ENCODE data around the gene PATJ. TPM values are rescaled to one million over a fixed set of nuclear protein-coding genes. Genes with fewer than 3 reads are reported as not detected.

The PATJ gene
- total and polyA plus RNA-seq, 8 donors = 9.1 to 195 (median 68.0) TPM

DNA sequence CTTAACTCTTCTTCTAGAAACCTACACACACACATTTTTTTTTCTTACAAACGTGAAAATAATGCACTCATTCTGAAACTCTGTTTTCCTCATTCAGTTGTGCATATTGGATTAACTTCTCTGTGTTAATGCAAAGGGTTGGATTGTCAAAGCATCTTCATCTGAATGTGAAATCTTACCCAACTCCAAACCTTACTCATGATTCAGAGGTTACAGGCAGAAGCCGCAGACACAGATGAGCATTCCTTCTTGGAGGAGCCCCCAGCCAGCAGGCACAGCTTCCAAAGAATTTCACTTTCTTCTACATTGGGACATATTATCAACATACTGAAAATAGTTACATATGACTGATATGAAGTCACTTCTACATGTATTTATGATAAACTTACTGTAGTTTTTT, 15.7 kb downstream of the PATJ start:
- intact Hi-C loops (cut with DNase I; ENCODE audit: low total_unique reads) = no loop called here
- no peaks in the 10 kb centered on the region for H3K9me3 ChIP-seq
- H3K27me3 ChIP-seq = no peaks in the 10 kb centered on the region
- 75 to 80% (median 77%) methylated on average over 2 of the region's 2 CpGs for WGBS, 5 donors
- H3K4me1 ChIP-seq = peaks cover 0 to 14% (median 0%) of the 10 kb centered on the region in 4 donors
- H3K27ac ChIP-seq = no peak overlapping the region
- peaks cover 0 to 5% (median 2%) of the 10 kb centered on the region in 4 donors for H3K36me3 ChIP-seq
- DNase-seq = no peak
- no peak for TF ChIP-seq POLR2A (IDR thresholded peaks at IDR 0.05)
- TF ChIP-seq POLR2AphosphoS5 (IDR thresholded peaks at IDR 0.05) = no peak
- TF ChIP-seq EP300 (IDR thresholded peaks at IDR 0.05) = no peak
- TF ChIP-seq, protein P1, sequence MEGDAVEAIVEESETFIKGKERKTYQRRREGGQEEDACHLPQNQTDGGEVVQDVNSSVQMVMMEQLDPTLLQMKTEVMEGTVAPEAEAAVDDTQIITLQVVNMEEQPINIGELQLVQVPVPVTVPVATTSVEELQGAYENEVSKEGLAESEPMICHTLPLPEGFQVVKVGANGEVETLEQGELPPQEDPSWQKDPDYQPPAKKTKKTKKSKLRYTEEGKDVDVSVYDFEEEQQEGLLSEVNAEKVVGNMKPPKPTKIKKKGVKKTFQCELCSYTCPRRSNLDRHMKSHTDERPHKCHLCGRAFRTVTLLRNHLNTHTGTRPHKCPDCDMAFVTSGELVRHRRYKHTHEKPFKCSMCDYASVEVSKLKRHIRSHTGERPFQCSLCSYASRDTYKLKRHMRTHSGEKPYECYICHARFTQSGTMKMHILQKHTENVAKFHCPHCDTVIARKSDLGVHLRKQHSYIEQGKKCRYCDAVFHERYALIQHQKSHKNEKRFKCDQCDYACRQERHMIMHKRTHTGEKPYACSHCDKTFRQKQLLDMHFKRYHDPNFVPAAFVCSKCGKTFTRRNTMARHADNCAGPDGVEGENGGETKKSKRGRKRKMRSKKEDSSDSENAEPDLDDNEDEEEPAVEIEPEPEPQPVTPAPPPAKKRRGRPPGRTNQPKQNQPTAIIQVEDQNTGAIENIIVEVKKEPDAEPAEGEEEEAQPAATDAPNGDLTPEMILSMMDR (IDR thresholded peaks at IDR 0.05) = no peak
- no peak overlapping the region for H3K4me3 ChIP-seq

DNA sequence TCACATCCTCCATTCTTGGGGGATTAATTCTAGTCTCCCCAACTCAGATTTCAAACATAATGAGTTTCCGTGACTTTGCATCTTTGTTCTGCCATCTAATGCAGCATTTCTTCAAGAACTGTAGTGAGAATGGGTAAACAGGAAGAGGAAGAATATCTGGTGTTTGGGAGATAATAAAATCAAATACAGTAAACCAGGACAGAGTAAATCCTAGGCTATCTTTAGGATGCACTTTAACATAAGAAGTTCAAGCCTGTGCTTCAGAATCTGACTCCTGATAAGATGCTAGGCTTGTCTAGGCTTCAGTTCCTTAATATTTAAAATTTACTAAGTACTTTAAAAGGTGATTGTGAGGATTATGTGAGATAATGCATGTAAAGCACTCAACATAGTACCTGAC, 27.9 kb downstream of the PATJ start:
- Histone ChIP-seq H3K27me3 (no peaks in the 10 kb centered on the region), H3K4me1 (no peaks in the 10 kb centered on the region), H3K4me3 (no peak overlapping the region), H3K36me3 (peaks cover 0 to 78% (median 73%) of the 10 kb centered on the region in 4 donors), H3K27ac (no peak overlapping the region), H3K9me3 (no peaks in the 10 kb centered on the region)
- intact Hi-C loops (cut with DNase I; ENCODE audit: low total_unique reads) = no loop called here
- 92 to 100% (median 96%) methylated on average over 1 of the region's 1 CpG for WGBS, 5 donors
- no peak for TF ChIP-seq POLR2A (IDR thresholded peaks at IDR 0.05)
- TF ChIP-seq POLR2AphosphoS5 (IDR thresholded peaks at IDR 0.05) = no peak
- TF ChIP-seq, protein P1 (IDR thresholded peaks at IDR 0.05) = no peak
- TF ChIP-seq EP300 (IDR thresholded peaks at IDR 0.05) = no peak
- no peak for DNase-seq

DNA sequence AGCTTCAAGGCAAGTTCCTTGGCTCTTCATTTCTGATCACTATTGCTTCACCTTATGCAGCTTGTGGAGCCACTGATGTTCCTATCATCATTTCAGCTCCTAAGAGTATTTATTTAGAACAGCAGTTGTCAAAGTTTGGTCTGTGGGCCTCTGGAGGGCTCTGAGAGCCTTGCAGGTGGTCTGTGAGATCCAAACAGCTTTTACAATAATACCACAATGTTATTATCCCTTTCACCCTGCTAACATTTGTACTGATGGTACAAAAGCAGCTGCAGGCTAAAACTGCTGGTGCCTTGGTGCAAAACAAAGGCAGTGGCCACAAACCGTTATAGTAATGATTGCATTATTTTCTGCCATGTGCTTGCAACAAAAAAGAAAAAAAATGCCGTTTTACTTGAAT, 33.8 kb downstream of the PATJ start:
- Histone ChIP-seq H3K4me1 (no peaks in the 10 kb centered on the region), H3K27me3 (no peaks in the 10 kb centered on the region), H3K27ac (no peak overlapping the region), H3K9me3 (no peaks in the 10 kb centered on the region), H3K36me3 (peaks cover 0 to 64% (median 54%) of the 10 kb centered on the region in 4 donors), H3K4me3 (no peak overlapping the region)
- no peak for DNase-seq
- no peak for TF ChIP-seq POLR2AphosphoS5 (IDR thresholded peaks at IDR 0.05)
- TF ChIP-seq, protein P1 (IDR thresholded peaks at IDR 0.05) = no peak
- TF ChIP-seq EP300 (IDR thresholded peaks at IDR 0.05) = no peak
- TF ChIP-seq POLR2A (IDR thresholded peaks at IDR 0.05) = no peak
- intact Hi-C loops (cut with DNase I; ENCODE audit: low total_unique reads) = no loop called here
- 85 to 90% (median 89%) methylated on average over 2 of the region's 2 CpGs for WGBS, 5 donors

DNA sequence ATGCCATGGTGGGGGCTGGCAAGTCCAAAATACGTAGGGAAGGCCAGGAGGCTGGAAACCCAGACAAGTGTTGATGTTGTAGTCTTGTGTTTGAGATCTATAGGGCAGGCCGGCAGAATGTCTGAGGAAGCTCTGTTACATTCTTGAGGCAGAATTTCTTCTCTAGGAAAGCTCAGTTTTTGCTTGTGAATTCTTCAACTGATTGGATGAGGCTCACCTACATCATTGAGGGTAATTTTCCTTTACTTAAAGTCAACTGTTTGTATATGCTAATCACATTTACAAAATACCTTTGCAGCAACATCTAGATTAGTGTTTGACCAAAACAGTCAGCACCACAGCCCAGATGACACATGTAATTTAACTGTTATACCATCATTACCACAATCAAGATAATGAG, 37.0 kb downstream of the PATJ start:
- no peak overlapping the region for H3K4me3 ChIP-seq
- DNase-seq = no peak
- H3K36me3 ChIP-seq = peaks cover 0 to 44% (median 37%) of the 10 kb centered on the region in 4 donors
- H3K9me3 ChIP-seq = no peaks in the 10 kb centered on the region
- no peaks in the 10 kb centered on the region for H3K27me3 ChIP-seq
- WGBS, 5 donors = 91 to 100% (median 99%) methylated on average over 2 of the region's 2 CpGs
- TF ChIP-seq POLR2A (IDR thresholded peaks at IDR 0.05) = no peak
- TF ChIP-seq, protein P1 (IDR thresholded peaks at IDR 0.05) = no peak
- TF ChIP-seq EP300 (IDR thresholded peaks at IDR 0.05) = no peak
- no peak for TF ChIP-seq POLR2AphosphoS5 (IDR thresholded peaks at IDR 0.05)
- H3K4me1 ChIP-seq = peaks cover 0 to 6% (median 5%) of the 10 kb centered on the region in 4 donors
- intact Hi-C loops (cut with DNase I; ENCODE audit: low total_unique reads) = no loop called here
- H3K27ac ChIP-seq = no peak overlapping the region

Measured in stomach (tissue), 9 donors.